Upper lobe of left lung (tissue), 6 donors: ENCODE measurements around the gene SCYL2. TPM values are rescaled to one million over a fixed set of nuclear protein-coding genes. Genes with fewer than 3 reads are reported as not detected.
"Not testable (repeated sequence)": the region's sequence is repeated elsewhere in the genome, so short reads cannot be mapped to it uniquely, and the experiment has no call there.

Experiments used
- ATAC-seq, 2 donors: fragments of 200-7000 bp; cut with Tn5 transposase; one replicate each; pipeline ENCODE4 v1.9.1; 2022; ENCODE audit warnings: mild to moderate bottlenecking in 2 of 2, moderate library complexity in 2 of 2; ENCODE audit not compliant: low FRiP score in 2 of 2
- DNase-seq, 2 donors: peaks; one replicate each; pipeline ENCODE4 v3.0.0-alpha.2; 2019 to 2020
- H3K27ac ChIP-seq, 4 donors: fragments of 200-600 bp; sonication (generic); one replicate each; pipeline ENCODE4 v1.5.1; 2016 to 2019
- H3K27me3 ChIP-seq, 4 donors: fragments of 200-600 bp; sonication (generic); one replicate each; pipeline ENCODE4 v1.5.1; 2017 to 2019
- H3K36me3 ChIP-seq, 4 donors: fragments of 200-600 bp; sonication (generic); one replicate each; pipeline ENCODE4 v1.5.1; 2016 to 2019
- H3K4me1 ChIP-seq, 4 donors: fragments of 200-600 bp; sonication (generic); one replicate each; pipeline ENCODE4 v1.5.1; 2018 to 2019
- H3K4me3 ChIP-seq, 4 donors: fragments of 200-600 bp; sonication (generic); one replicate each; pipeline ENCODE4 v1.5.1; 2017 to 2019; ENCODE audit warnings: mild to moderate bottlenecking in 2 of 4, moderate library complexity in 1 of 4
- H3K9me3 ChIP-seq, 4 donors: fragments of 200-600 bp; sonication (generic); one replicate each; pipeline ENCODE4 v1.5.1; 2018 to 2019
- EP300 ChIP-seq, 4 donors: sonication (generic); formaldehyde crosslinking; IDR thresholded peaks; one replicate each; pipeline ENCODE4 v1.5.1; 2017; ENCODE audit warnings: antibody characterized with exemption in 4 of 4, control low read depth in 2 of 4
- POLR2A ChIP-seq, 4 donors: fragments of 450-650 bp; IDR thresholded peaks; one replicate each; pipeline ENCODE4 v1.5.1; 2016 to 2017; ENCODE audit warnings: antibody characterized with exemption in 4 of 4, mild to moderate bottlenecking in 2 of 4
- POLR2AphosphoS5 ChIP-seq, 2 donors: sonication (generic); formaldehyde crosslinking; IDR thresholded peaks; one replicate each; pipeline ENCODE4 v1.5.1; 2017; ENCODE audit warnings: antibody characterized with exemption in 2 of 2
- WGBS, 2 donors: methylation state at CpG; one replicate each; pipeline ENCODE4 v1.1.5; 2017 to 2018; 5-methylcytosine and 5-hydroxymethylcytosine counted together
- total RNA-seq, 6 donors: library from RNA; depleted of rRNA in 4 of 6; stranded (reverse); fragments of >200 nt in 4 of 6; gene quantifications; one replicate each; pipeline versions ENCODE4 v1.1.0 to v1.2.1, GENCODE V29; 2016 to 2021
- TF ChIP-seq, protein P1 (sequence below), 6 experiments: fragments of 450-650 bp in 4 of 6; fragments of 200-600 bp in 2 of 6; sonication (generic) in 2 of 6; IDR thresholded peaks; one replicate each; pipeline ENCODE4 v1.5.1; 2016 to 2019; ENCODE audit warnings: antibody characterized with exemption in 6 of 6
- donor health status: DM: no; HTN: no; CAD: no; lungs with moderate emphysema.
- donor health status: DM: no; HTN: yes; CAD: no; lungs with severe emphysema.

Gene SCYL2
- total RNA-seq, 6 donors from 2014 or later: 39.1 to 74.1 (median 40.7) TPM

DNA sequence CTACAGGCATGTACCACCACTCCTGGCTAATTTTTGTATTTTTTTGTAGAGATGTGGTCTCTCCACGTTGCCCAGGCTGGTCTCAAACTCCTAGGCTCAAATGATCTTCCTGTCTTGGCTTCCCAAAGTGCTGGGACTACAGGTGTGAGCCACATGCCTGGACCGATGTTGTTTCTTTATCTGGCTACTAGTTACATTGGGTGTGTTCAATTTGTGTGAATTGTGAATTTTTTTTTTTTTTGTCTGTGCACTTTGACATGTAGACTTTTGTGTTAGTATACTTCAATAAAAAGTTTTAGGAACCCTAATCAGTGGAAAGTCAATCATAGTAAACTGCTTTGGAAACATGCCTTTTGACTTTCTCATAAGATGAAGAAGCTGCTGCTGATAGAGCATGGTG is 65.9 kb downstream of the SCYL2 start:
- no peaks in the 10 kb centered on the region for H3K27me3 ChIP-seq
- H3K4me3 ChIP-seq: no peak overlapping the region
- peaks cover 5 to 78% (median 28%) of the 10 kb centered on the region in 4 donors for H3K36me3 ChIP-seq
- H3K4me1 ChIP-seq: peaks cover 0 to 9% (median 3%) of the 10 kb centered on the region in 4 donors
- no peaks in the 10 kb centered on the region for H3K9me3 ChIP-seq
- TF ChIP-seq POLR2AphosphoS5 (IDR thresholded peaks at IDR 0.05) (no peak), EP300 (IDR thresholded peaks at IDR 0.05) (no peak), POLR2A (IDR thresholded peaks at IDR 0.05) (no peak)
- TF ChIP-seq, protein P1, sequence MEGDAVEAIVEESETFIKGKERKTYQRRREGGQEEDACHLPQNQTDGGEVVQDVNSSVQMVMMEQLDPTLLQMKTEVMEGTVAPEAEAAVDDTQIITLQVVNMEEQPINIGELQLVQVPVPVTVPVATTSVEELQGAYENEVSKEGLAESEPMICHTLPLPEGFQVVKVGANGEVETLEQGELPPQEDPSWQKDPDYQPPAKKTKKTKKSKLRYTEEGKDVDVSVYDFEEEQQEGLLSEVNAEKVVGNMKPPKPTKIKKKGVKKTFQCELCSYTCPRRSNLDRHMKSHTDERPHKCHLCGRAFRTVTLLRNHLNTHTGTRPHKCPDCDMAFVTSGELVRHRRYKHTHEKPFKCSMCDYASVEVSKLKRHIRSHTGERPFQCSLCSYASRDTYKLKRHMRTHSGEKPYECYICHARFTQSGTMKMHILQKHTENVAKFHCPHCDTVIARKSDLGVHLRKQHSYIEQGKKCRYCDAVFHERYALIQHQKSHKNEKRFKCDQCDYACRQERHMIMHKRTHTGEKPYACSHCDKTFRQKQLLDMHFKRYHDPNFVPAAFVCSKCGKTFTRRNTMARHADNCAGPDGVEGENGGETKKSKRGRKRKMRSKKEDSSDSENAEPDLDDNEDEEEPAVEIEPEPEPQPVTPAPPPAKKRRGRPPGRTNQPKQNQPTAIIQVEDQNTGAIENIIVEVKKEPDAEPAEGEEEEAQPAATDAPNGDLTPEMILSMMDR (IDR thresholded peaks at IDR 0.05): no peak
- 91 to 93% methylated on average over 2 of the region's 2 CpGs for WGBS, 2 donors
- H3K27ac ChIP-seq: no peak overlapping the region
- ATAC-seq (no peak), DNase-seq (no peak)

DNA sequence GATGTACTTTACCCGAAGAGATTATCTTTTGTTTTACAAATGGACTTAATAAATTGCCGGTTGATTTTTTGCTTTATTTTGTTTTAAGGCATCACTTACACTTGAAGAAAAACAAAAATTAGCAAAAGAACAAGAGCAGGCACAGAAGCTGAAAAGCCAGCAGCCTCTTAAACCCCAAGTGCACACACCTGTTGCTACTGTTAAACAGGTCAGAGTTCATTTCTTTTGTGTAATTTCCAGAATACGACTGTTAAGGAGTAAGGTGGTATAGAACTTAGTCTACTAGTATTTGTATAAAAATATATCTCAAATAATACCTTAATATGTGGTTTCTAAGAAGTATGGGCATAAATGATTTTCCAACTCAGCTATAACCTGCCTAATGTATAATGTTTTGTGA is 70.3 kb downstream of the SCYL2 start:
- DNase-seq (no peak), ATAC-seq (no peak)
- Histone ChIP-seq H3K27ac (peak overlapping the region in 2 of 4 donors; percentile 28 to 46), H3K36me3 (peaks cover 5 to 60% (median 21%) of the 10 kb centered on the region in 4 donors), H3K4me3 (no peak overlapping the region), H3K27me3 (no peaks in the 10 kb centered on the region), H3K4me1 (peaks cover 0 to 14% (median 3%) of the 10 kb centered on the region in 4 donors), H3K9me3 (no peaks in the 10 kb centered on the region)
- WGBS, 2 donors: 73 to 77% methylated on average over 3 of the region's 3 CpGs
- TF ChIP-seq POLR2AphosphoS5 (IDR thresholded peaks at IDR 0.05) (no peak), EP300 (IDR thresholded peaks at IDR 0.05) (no peak), POLR2A (IDR thresholded peaks at IDR 0.05) (no peak)
- TF ChIP-seq, protein P1 (IDR thresholded peaks at IDR 0.05): no peak

DNA sequence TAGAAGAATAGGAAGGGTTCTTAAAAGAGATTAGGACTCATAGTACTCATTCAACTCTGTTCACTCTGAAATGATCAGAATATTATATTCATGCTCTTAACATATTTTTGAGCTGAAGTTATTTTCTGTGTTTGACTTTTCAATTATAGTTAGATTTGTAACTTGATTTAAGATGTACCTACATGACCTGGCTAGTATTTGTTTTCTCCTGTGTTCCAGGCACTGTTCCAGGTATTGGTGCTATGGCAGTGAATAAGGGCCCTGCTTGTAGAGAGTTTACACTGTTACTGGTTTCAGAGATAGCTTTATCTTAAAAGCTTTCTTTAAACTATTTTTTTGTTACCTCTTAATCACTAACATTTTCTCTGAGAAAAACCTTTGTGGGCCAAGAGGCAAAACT is 70.8 kb downstream of the SCYL2 start:
- Histone ChIP-seq H3K4me1 (peaks cover 0 to 14% (median 3%) of the 10 kb centered on the region in 4 donors), H3K27me3 (no peaks in the 10 kb centered on the region), H3K4me3 (no peak overlapping the region), H3K9me3 (no peaks in the 10 kb centered on the region), H3K27ac (peak overlapping the region in 1 of 4 donors; percentile 46), H3K36me3 (peaks cover 5 to 55% (median 21%) of the 10 kb centered on the region in 4 donors)
- TF ChIP-seq, protein P1 (IDR thresholded peaks at IDR 0.05): no peak
- TF ChIP-seq POLR2A (IDR thresholded peaks at IDR 0.05) (no peak), POLR2AphosphoS5 (IDR thresholded peaks at IDR 0.05) (no peak), EP300 (IDR thresholded peaks at IDR 0.05) (no peak)
- DNase-seq (peak in 1 of 2 donors; percentile 71), ATAC-seq (no peak)

DNA sequence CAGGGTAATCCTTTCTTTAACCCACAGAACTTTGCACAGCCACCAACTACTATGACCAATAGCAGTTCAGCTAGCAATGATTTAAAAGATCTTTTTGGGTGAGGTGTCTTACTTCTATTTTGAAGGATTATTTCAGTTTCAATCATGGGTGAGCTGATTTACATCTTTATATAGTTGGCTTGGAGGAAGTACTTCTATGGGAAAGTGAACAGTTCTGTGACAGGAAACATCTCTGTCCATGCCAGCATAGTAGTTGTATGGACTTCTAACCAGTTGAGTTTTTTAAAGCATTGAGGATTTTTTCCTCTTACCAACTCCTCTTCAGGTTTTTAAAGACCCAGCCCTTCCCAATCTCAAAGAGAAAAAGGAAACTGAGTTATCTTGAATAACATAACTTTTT is 72.1 kb downstream of the SCYL2 start:
- Histone ChIP-seq H3K27ac (peak overlapping the region in 1 of 4 donors; percentile 13), H3K9me3 (no peaks in the 10 kb centered on the region), H3K4me3 (no peak overlapping the region), H3K4me1 (peaks cover 0 to 14% (median 3%) of the 10 kb centered on the region in 4 donors), H3K36me3 (peaks cover 5 to 46% (median 21%) of the 10 kb centered on the region in 4 donors), H3K27me3 (no peaks in the 10 kb centered on the region)
- no peak for ATAC-seq
- TF ChIP-seq EP300 (IDR thresholded peaks at IDR 0.05): no peak
- TF ChIP-seq POLR2AphosphoS5 (IDR thresholded peaks at IDR 0.05): no peak
- TF ChIP-seq POLR2A (IDR thresholded peaks at IDR 0.05): no peak
- TF ChIP-seq, protein P1 (IDR thresholded peaks at IDR 0.05): no peak
- no peak for DNase-seq

DNA sequence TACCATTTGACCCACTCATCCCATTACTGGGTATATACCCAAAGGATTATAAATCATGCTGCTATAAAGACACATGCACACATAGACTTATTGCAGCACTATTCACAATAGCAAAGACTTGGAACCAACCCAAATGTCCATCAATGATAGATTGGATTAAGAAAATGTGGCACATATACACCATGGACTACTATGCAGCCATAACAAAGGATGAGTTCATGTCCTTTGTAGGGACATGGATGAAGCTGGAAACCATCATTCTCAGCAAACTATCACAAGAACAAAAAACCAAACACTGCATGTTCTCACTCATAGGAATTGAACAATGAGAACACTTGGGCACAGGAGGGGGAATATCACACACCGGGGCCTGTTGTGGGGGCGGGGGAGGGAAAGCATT is 75.9 kb downstream of the SCYL2 start:
- peaks cover 5 to 17% (median 9%) of the 10 kb centered on the region in 4 donors for H3K36me3 ChIP-seq
- H3K27me3 ChIP-seq, H3K27ac ChIP-seq, DNase-seq, ATAC-seq, H3K9me3 ChIP-seq, H3K4me3 ChIP-seq, H3K4me1 ChIP-seq: not testable (repeated sequence)
- 97 to 100% methylated on average over 2 of the region's 2 CpGs for WGBS, 2 donors

DNA sequence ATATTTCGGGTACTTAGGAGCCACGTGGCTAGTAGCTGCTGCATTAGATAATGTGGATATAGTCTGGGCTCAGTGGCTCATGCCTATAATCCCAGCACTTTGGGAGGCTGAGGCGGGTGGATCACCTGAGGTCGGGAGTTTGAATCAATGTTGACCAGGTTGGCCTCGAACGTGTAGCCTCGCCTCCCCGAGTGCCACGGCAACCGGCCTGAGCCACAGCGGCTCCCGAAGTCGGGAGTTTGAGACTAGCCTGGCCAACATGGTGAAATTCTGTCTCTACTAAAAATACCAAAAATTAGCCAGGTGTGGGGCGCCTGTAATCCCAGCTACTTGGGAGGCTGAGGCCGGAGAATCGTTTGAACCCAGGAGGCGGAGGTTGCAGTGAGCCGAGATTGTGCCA is 77.4 kb downstream of the SCYL2 start:
- WGBS, 2 donors: 93% methylated on average over 18 of the region's 18 CpGs
- ATAC-seq, H3K27ac ChIP-seq, H3K9me3 ChIP-seq, H3K4me3 ChIP-seq, H3K27me3 ChIP-seq, H3K4me1 ChIP-seq, H3K36me3 ChIP-seq: not testable (repeated sequence)
- DNase-seq: peak in 1 of 2 donors; percentile 59
